GM20000 (cell line): ENCODE results near the gene ANTXR1.

Experiments used
- DNase-seq: peaks from one replicate; pipeline ENCODE4 v3.0.0; 2012; ENCODE audit warnings: low spot score
- CTCF ChIP-seq: IDR thresholded peaks from 2 replicates; pipeline ENCODE4 v1.5.1; 2012; ENCODE audit warnings: mild to moderate bottlenecking, control low read depth; ENCODE audit errors: extremely low read depth, missing control alignments

Gene ANTXR1

GRCh38 chr2:69211686-69212085 is 198.7 kb downstream of the ANTXR1 start:
- TF ChIP-seq CTCF, result no peak
- DNase-seq, result no peak

GRCh38 chr2:69212238-69213028 is 199.5 kb downstream of the ANTXR1 start:
- no peak for DNase-seq
- no peak for TF ChIP-seq CTCF

GRCh38 chr2:69213201-69213600 is 200.2 kb downstream of the ANTXR1 start:
- no peak for TF ChIP-seq CTCF
- DNase-seq, result no peak

GRCh38 chr2:69213782-69214181 is 200.8 kb downstream of the ANTXR1 start:
- DNase-seq, result no peak
- no peak for TF ChIP-seq CTCF

GRCh38 chr2:69214898-69215297 is 201.9 kb downstream of the ANTXR1 start:
- no peak for TF ChIP-seq CTCF

GRCh38 chr2:69216535-69217332 is 203.8 kb downstream of the ANTXR1 start:
- no peak for TF ChIP-seq CTCF
- no peak for DNase-seq

More at GRCh38 chr2:69214898-69215297, 201.9 kb downstream of the ANTXR1 start:
- DNase-seq, result no peak
